Stomach smooth muscle (tissue), 2 donors: Measurements from ENCODE around the gene THEMIS.

Source experiments
- H3K27ac ChIP-seq: one replicate; pipeline ENCODE4 v1.7.0; 2013; ENCODE audit warnings: mild to moderate bottlenecking, low read length, inconsistent platforms
- H3K27me3 ChIP-seq, 2 donors: one replicate each; pipeline ENCODE4 v1.7.0; 2013; ENCODE audit warnings: low read length in 2 of 2; ENCODE audit not compliant: insufficient read depth in 2 of 2, control insufficient read depth in 1 of 2
- H3K36me3 ChIP-seq, 2 donors: one replicate each; pipeline ENCODE4 v1.7.0; 2013; ENCODE audit warnings: low read length in 2 of 2; ENCODE audit not compliant: control insufficient read depth in 2 of 2, insufficient read depth in 2 of 2
- H3K4me1 ChIP-seq: one replicate; pipeline ENCODE4 v1.7.0; 2013; ENCODE audit warnings: low read length; ENCODE audit not compliant: control insufficient read depth, insufficient read depth
- H3K4me3 ChIP-seq, 2 donors: one replicate each; pipeline ENCODE4 v1.7.0; 2013; ENCODE audit warnings: low read length in 2 of 2
- H3K9ac ChIP-seq, 2 donors: one replicate each; pipeline ENCODE4 v1.7.0; 2013; ENCODE audit warnings: low read length in 2 of 2, mild to moderate bottlenecking in 1 of 2
- H3K9me3 ChIP-seq, 2 donors: one replicate each; pipeline ENCODE4 v1.7.0; 2013; ENCODE audit warnings: low read length in 2 of 2; ENCODE audit not compliant: control insufficient read depth in 2 of 2
- donor health status: healthy.
- donor health status: Pancreatic carcinoma.

THEMIS gene

DNA sequence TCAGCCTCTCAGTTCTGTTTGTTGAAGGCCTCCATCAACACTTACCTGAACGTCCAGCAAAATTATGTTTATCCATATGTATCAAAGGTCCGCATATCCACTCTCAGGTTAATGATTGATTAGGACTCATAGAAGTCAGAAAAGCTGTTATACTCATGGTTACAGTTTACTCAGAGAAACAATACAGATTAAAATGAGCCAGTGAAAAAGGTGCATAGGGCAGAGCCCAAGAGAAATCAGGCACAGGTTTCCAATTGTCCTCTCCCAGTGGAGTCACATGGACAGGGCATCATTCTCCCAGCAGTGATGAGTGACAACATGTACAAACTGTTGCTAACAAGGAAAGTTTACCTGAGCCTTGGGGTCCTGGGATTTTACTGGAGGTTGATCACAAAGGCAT, 36.2 kb downstream of the THEMIS start:
- no peaks in the 10 kb centered on the region for H3K27me3 ChIP-seq
- H3K27ac ChIP-seq = no peak overlapping the region
- no peak overlapping the region for H3K9ac ChIP-seq

GRCh38 chr6:127860723-127861122, 40.1 kb downstream of the THEMIS start:
- Histone ChIP-seq H3K27me3 (no peaks in the 10 kb centered on the region), H3K36me3 (no peaks in the 10 kb centered on the region), H3K9me3 (no peaks in the 10 kb centered on the region), H3K4me3 (no peak overlapping the region), H3K9ac (no peak overlapping the region), H3K4me1 (no peaks in the 10 kb centered on the region), H3K27ac (no peak overlapping the region)

More for the DNA sequence above, 36.2 kb downstream of the THEMIS start:
- no peaks in the 10 kb centered on the region for H3K9me3 ChIP-seq
- no peaks in the 10 kb centered on the region for H3K4me1 ChIP-seq
- H3K4me3 ChIP-seq = no peak overlapping the region
- H3K36me3 ChIP-seq = no peaks in the 10 kb centered on the region

- Histone ChIP-seq H3K27me3 (no peaks in the 10 kb centered on the region), H3K4me3 (no peak overlapping the region), H3K36me3 (no peaks in the 10 kb centered on the region), H3K4me1 (no peaks in the 10 kb centered on the region), H3K27ac (no peak overlapping the region), H3K9ac (no peak overlapping the region), H3K9me3 (no peaks in the 10 kb centered on the region)
Measured at GRCh38 chr6:127859956-127860355, 40.9 kb downstream of the THEMIS start.

DNA sequence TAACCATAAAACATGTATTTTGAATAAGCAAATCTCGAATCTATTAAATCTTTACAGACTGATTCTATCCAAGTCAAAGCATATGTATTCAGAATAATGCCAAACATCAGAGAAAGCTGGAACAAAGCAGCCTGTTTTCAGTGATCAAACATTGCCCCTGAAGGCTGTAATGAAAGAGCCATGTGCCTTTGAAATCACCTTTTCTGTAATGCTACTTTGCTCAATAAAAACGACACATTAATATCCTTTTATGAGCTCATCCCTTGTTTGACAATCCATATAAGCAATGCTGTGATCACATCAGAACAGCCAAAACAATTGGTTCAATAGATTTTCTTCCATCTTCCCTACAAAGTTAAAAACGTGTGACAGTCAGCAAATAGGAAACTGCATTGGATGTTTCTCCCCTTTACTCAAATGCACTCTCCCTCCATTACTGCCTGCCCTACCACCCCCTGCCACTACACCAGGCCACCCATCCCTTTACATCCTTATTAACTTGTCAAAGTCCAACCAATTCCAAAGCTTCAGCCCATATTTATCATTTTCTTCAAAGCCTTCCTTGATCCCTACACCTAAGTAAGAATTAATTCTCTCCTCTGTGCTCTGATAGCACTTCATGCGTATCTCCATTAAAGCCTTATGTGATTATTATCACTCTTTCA, 42.0 kb downstream of the THEMIS start:
- no peaks in the 10 kb centered on the region for H3K4me1 ChIP-seq
- no peak overlapping the region for H3K27ac ChIP-seq
- no peaks in the 10 kb centered on the region for H3K36me3 ChIP-seq
- no peak overlapping the region for H3K4me3 ChIP-seq
- H3K9me3 ChIP-seq = no peaks in the 10 kb centered on the region
- no peaks in the 10 kb centered on the region for H3K27me3 ChIP-seq
- H3K9ac ChIP-seq = no peak overlapping the region

- no peaks in the 10 kb centered on the region for H3K4me1 ChIP-seq
- no peaks in the 10 kb centered on the region for H3K9me3 ChIP-seq
- H3K36me3 ChIP-seq = no peaks in the 10 kb centered on the region
- no peak overlapping the region for H3K9ac ChIP-seq
- H3K27me3 ChIP-seq = no peaks in the 10 kb centered on the region
- no peak overlapping the region for H3K27ac ChIP-seq
- no peak overlapping the region for H3K4me3 ChIP-seq
Measured at GRCh38 chr6:127857051-127857637, 43.7 kb downstream of the THEMIS start.

GRCh38 chr6:127855542-127856159, 45.2 kb downstream of the THEMIS start:
- H3K9ac ChIP-seq = no peak overlapping the region
- no peaks in the 10 kb centered on the region for H3K4me1 ChIP-seq
- no peak overlapping the region for H3K27ac ChIP-seq
- no peaks in the 10 kb centered on the region for H3K36me3 ChIP-seq
- no peaks in the 10 kb centered on the region for H3K9me3 ChIP-seq
- H3K4me3 ChIP-seq = no peak overlapping the region
- H3K27me3 ChIP-seq = no peaks in the 10 kb centered on the region

DNA sequence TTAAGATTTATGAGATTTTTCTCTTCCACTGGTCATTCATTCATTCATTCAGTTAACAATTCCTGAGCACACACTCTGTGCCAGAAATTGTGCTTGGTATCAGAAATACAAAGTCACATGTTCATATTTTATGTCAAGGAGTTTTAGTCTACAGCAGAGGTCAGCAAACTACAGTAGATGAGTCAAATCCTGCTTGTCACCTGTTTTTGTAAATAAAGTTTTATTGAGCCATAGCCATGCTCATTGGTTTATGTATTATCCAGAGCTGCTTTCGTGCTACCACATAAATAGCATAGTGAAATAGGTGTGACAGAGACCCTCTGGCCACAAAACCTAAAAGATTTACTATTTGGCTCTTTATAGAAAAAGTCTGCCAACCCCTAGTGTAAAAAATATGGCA, 46.8 kb downstream of the THEMIS start:
- H3K4me3 ChIP-seq = no peak overlapping the region
- no peaks in the 10 kb centered on the region for H3K4me1 ChIP-seq
- H3K36me3 ChIP-seq = no peaks in the 10 kb centered on the region
- H3K9ac ChIP-seq = no peak overlapping the region
- H3K27me3 ChIP-seq = no peaks in the 10 kb centered on the region
- H3K9me3 ChIP-seq = no peaks in the 10 kb centered on the region
- H3K27ac ChIP-seq = no peak overlapping the region

- Histone ChIP-seq H3K9ac (no peak overlapping the region), H3K4me1 (no peaks in the 10 kb centered on the region), H3K36me3 (no peaks in the 10 kb centered on the region), H3K27me3 (no peaks in the 10 kb centered on the region), H3K4me3 (no peak overlapping the region), H3K9me3 (no peaks in the 10 kb centered on the region), H3K27ac (no peak overlapping the region)
Measured at GRCh38 chr6:127851197-127851596, 49.7 kb downstream of the THEMIS start.

- no peaks in the 10 kb centered on the region for H3K36me3 ChIP-seq
- H3K27me3 ChIP-seq = no peaks in the 10 kb centered on the region
- no peaks in the 10 kb centered on the region for H3K9me3 ChIP-seq
- H3K4me1 ChIP-seq = no peaks in the 10 kb centered on the region
- no peak overlapping the region for H3K27ac ChIP-seq
- H3K9ac ChIP-seq = no peak overlapping the region
- H3K4me3 ChIP-seq = no peak overlapping the region
Measured at GRCh38 chr6:127845242-127845641, 55.6 kb downstream of the THEMIS start.

DNA sequence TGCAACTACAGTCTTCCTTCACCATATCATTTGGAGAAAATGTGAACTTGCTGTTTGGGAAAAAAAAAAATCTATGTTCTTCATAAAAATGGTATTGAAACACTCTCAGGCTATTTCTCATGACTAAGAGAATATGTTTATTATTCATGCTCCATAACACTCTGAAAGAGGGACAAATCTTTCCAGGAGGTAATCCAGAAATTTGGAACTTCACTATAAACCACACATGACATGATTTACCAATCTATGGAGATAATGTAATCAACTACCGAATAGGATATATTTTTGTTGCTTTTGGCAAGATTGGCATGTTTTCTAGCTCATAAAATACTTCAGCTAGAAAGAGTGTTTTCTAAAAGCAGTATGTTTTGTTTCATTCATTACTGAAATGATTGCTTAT, 56.3 kb downstream of the THEMIS start:
- Histone ChIP-seq H3K4me1 (no peaks in the 10 kb centered on the region), H3K27ac (no peak overlapping the region), H3K4me3 (no peak overlapping the region), H3K27me3 (no peaks in the 10 kb centered on the region), H3K36me3 (no peaks in the 10 kb centered on the region), H3K9ac (no peak overlapping the region), H3K9me3 (no peaks in the 10 kb centered on the region)

GRCh38 chr6:127843582-127843981, 57.3 kb downstream of the THEMIS start:
- H3K4me1 ChIP-seq = no peaks in the 10 kb centered on the region
- H3K9me3 ChIP-seq = no peaks in the 10 kb centered on the region
- H3K27ac ChIP-seq = no peak overlapping the region
- H3K36me3 ChIP-seq = no peaks in the 10 kb centered on the region
- H3K9ac ChIP-seq = no peak overlapping the region
- no peaks in the 10 kb centered on the region for H3K27me3 ChIP-seq
- no peak overlapping the region for H3K4me3 ChIP-seq
